B cell (primary cell): ENCODE results near the gene MREG. TPM values are rescaled to one million over a fixed set of nuclear protein-coding genes. Genes with fewer than 3 reads are reported as not detected.

ENCODE experiments used
- ATAC-seq: fragments of 200-7000 bp; cut with Tn5 transposase; one replicate; pipeline ENCODE4 v1.10.0; 2021; ENCODE audit warnings: low read depth, mild to moderate bottlenecking, moderate number of reproducible peaks, moderate library complexity
- CTCF ChIA-PET: fragments of 350-600 bp; sonication (Branson Sonifier 250); formaldehyde crosslinking; loops from one replicate; lab custom pipeline; 2021; ENCODE audit warnings: antibody characterized with exemption, inconsistent platforms; lab: Charles Lee
- POLR2A ChIA-PET: fragments of 350-600 bp; sonication (Branson Sonifier 250); formaldehyde crosslinking; loops from one replicate; lab custom pipeline; 2021; ENCODE audit warnings: antibody characterized with exemption; lab: Charles Lee
- DNase-seq: peaks from one replicate; pipeline ENCODE4 v3.0.0; 2013
- H2AFZ ChIP-seq: 2 replicates; pipeline ENCODE4 v1.6.1; 2012; ENCODE audit warnings: mild to moderate bottlenecking, low read depth, low read length; ENCODE audit not compliant: insufficient read depth, poor library complexity, severe bottlenecking
- H3K27ac ChIP-seq, 2 donors: 1 replicate in 1 of 2; 2 replicates in 1 of 2; pipeline ENCODE4 v1.5.1; 2012 to 2013; ENCODE audit warnings: low read length in 2 of 2, mild to moderate bottlenecking in 2 of 2, moderate library complexity in 1 of 2
- H3K27me3 ChIP-seq, 4 experiments: fragments of 200-600 bp in 1 of 4; sonication (generic) in 1 of 4; replicated peaks in 1 of 4; 1 replicate in 2 of 4; 2 replicates in 2 of 4; pipeline versions ENCODE4 v1.6.1 to v1.7.0; 2013 to 2016; ENCODE audit warnings: low read length in 3 of 4, mild to moderate bottlenecking in 2 of 4, mixed read lengths in 1 of 4, moderate library complexity in 1 of 4; ENCODE audit not compliant: insufficient read depth in 4 of 4, control insufficient read depth in 3 of 4; ENCODE audit errors: control extremely low read depth in 1 of 4
- H3K36me3 ChIP-seq, 2 experiments: replicated peaks in 1 of 2; 1 replicate in 1 of 2; 2 replicates in 1 of 2; pipeline versions ENCODE4 v1.6.1 to v1.7.1; 2013; ENCODE audit warnings: low read length in 1 of 2; ENCODE audit not compliant: insufficient read depth in 2 of 2, control insufficient read depth in 1 of 2; ENCODE audit errors: control extremely low read depth in 1 of 2, extremely low read depth in 1 of 2
- H3K4me1 ChIP-seq, 2 donors: fragments of 200-600 bp in 1 of 2; sonication (generic) in 1 of 2; 1 replicate in 1 of 2; 2 replicates in 1 of 2; pipeline versions ENCODE4 v1.5.1 to v1.6.1; 2013 to 2017; ENCODE audit warnings: low read length in 2 of 2; ENCODE audit not compliant: control insufficient read depth in 2 of 2, insufficient read depth in 2 of 2
- H3K4me2 ChIP-seq: replicated peaks from 2 replicates; pipeline ENCODE3; 2012; ENCODE audit warnings: mild to moderate bottlenecking, low read depth, low read length; ENCODE audit not compliant: poor library complexity, severe bottlenecking
- H3K4me3 ChIP-seq, 5 experiments: fragments of 200-600 bp in 1 of 5; sonication (generic) in 1 of 5; 1 replicate in 3 of 5; 2 replicates in 2 of 5; pipeline versions ENCODE4 v1.5.1 to v1.7.0; 2011 to 2016; ENCODE audit warnings: low read length in 4 of 5, mild to moderate bottlenecking in 4 of 5, low read depth in 2 of 5, control low read depth in 1 of 5, moderate library complexity in 1 of 5; ENCODE audit not compliant: insufficient read depth in 1 of 5; ENCODE audit errors: control extremely low read depth in 1 of 5, extremely low read depth in 1 of 5
- H3K79me2 ChIP-seq: fragments of 200-600 bp; sonication (generic); one replicate; pipeline ENCODE4 v1.6.0; 2016; ENCODE audit warnings: low read length; ENCODE audit not compliant: control insufficient read depth, insufficient read depth
- H3K9ac ChIP-seq: fragments of 200-600 bp; sonication (generic); 2 replicates; pipeline ENCODE4 v1.6.1; 2017; ENCODE audit warnings: mild to moderate bottlenecking, low read length, moderate library complexity
- H3K9me3 ChIP-seq, 3 donors: one replicate each; pipeline versions ENCODE4 v1.6.1 to v1.7.1; 2013; ENCODE audit warnings: low read length in 2 of 3; ENCODE audit not compliant: control insufficient read depth in 2 of 3, insufficient read depth in 1 of 3; ENCODE audit errors: control extremely low read depth in 1 of 3
- H4K20me1 ChIP-seq: 2 replicates; pipeline ENCODE4 v1.6.0; 2012; ENCODE audit warnings: mild to moderate bottlenecking, low read length; ENCODE audit not compliant: insufficient read depth, control insufficient read depth, poor library complexity, severe bottlenecking
- H3K27ac Mint-ChIP-seq: one replicate; pipeline ENCODE4 v1.8.0; 2021; ENCODE audit warnings: mixed read lengths
- H3K27me3 Mint-ChIP-seq: one replicate; pipeline ENCODE4 v1.8.0; 2021; ENCODE audit warnings: mixed read lengths
- H3K4me1 Mint-ChIP-seq: one replicate; pipeline ENCODE4 v1.8.0; 2021; ENCODE audit warnings: mixed read lengths
- H3K4me3 Mint-ChIP-seq: one replicate; pipeline ENCODE4 v1.8.0; 2021; ENCODE audit warnings: mixed read lengths
- H3K9me3 Mint-ChIP-seq: one replicate; pipeline ENCODE4 v1.8.0; 2022; ENCODE audit warnings: mixed read lengths; ENCODE audit not compliant: insufficient read depth
- EZH2 ChIP-seq: IDR thresholded peaks from 2 replicates; pipeline ENCODE4 v1.6.1; 2012; ENCODE audit warnings: borderline replicate concordance, low read depth, mild to moderate bottlenecking, moderate library complexity, low read length; ENCODE audit not compliant: insufficient read depth, poor library complexity, severe bottlenecking
- WGBS: methylation state at CpG from one replicate; pipeline ENCODE4 v1.1.5; 2013; ENCODE audit warnings: missing lambda C conversion rate; ENCODE audit not compliant: insufficient coverage; 5-methylcytosine and 5-hydroxymethylcytosine counted together
- intact Hi-C: fragments of 100-400 bp; cut with micrococcal nuclease; formaldehyde crosslinking; loops from one replicate; pipeline ENCODE4 v1.10.0; 2022
- polyA plus RNA-seq: library from polyadenylated mRNA; depleted of rRNA; stranded (reverse); fragments of >200 nt; gene quantifications from 2 replicates; pipeline ENCODE4 v1.2.3, GENCODE V29; 2012
- total RNA-seq, 2 donors: library from RNA; stranded (reverse); fragments of 120-200 nt in 1 of 2; gene quantifications; 1 replicate in 1 of 2; 2 replicates in 1 of 2; pipeline versions ENCODE4 v1.2.3 to v1.2.4, GENCODE V29; 2013 to 2022
- TF ChIP-seq, protein P1 (sequence below): fragments of 200-600 bp; IDR thresholded peaks from one replicate; pipeline ENCODE4 v1.8.0; 2022; ENCODE audit warnings: antibody characterized with exemption, mild to moderate bottlenecking

Gene MREG
- total and polyA plus RNA-seq, 2 donors (not counting 1 experiment from before 2014, with no cell fraction given), result 2.1 to 5.7 TPM

DNA sequence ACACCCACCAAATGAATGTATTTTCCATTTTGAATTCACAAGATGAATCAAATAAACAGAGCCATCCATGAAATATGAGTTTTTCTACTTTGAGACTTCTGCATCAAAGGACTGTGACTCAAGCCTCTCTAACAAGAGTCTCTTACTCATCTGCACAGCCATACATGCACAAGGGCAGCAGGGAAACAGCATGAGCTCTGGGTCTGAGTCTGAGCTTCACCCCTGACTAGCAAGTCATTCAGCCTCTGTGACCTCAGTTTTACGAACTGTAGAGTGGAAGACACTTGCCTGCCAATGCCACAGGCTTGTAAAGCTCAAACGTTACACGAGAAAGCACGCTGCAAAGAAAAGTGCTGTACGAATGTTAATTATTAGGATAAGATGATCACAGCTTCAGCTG is 42.9 kb downstream of the MREG start:
- no peaks in the 10 kb centered on the region for H4K20me1 ChIP-seq
- H3K4me3 ChIP-seq, result no peak overlapping the region
- H3K9me3 Mint-ChIP-seq, result no peaks in the 10 kb centered on the region
- 100% methylated on average over 1 of the region's 5 CpGs for WGBS
- no peaks in the 10 kb centered on the region for H3K27me3 Mint-ChIP-seq
- no peak overlapping the region for H3K4me2 ChIP-seq
- H3K4me3 Mint-ChIP-seq, result no peak overlapping the region
- POLR2A ChIA-PET, result no interaction called here
- no peaks in the 10 kb centered on the region for H3K9me3 ChIP-seq
- no peak overlapping the region for H2AFZ ChIP-seq
- no peaks in the 10 kb centered on the region for H3K79me2 ChIP-seq
- no peak for TF ChIP-seq EZH2
- TF ChIP-seq, protein P1, sequence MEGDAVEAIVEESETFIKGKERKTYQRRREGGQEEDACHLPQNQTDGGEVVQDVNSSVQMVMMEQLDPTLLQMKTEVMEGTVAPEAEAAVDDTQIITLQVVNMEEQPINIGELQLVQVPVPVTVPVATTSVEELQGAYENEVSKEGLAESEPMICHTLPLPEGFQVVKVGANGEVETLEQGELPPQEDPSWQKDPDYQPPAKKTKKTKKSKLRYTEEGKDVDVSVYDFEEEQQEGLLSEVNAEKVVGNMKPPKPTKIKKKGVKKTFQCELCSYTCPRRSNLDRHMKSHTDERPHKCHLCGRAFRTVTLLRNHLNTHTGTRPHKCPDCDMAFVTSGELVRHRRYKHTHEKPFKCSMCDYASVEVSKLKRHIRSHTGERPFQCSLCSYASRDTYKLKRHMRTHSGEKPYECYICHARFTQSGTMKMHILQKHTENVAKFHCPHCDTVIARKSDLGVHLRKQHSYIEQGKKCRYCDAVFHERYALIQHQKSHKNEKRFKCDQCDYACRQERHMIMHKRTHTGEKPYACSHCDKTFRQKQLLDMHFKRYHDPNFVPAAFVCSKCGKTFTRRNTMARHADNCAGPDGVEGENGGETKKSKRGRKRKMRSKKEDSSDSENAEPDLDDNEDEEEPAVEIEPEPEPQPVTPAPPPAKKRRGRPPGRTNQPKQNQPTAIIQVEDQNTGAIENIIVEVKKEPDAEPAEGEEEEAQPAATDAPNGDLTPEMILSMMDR, result no peak
- CTCF ChIA-PET, result no interaction called here
- DNase-seq (no peak), ATAC-seq (no peak)
- no peaks in the 10 kb centered on the region for H3K36me3 ChIP-seq
- no peak overlapping the region for H3K27ac ChIP-seq
- H3K27me3 ChIP-seq, result no peaks in the 10 kb centered on the region
- peaks cover 8 to 12% of the 10 kb centered on the region in 2 donors for H3K4me1 ChIP-seq
- H3K27ac Mint-ChIP-seq, result no peak overlapping the region
- intact Hi-C loops, result no loop called here
- no peak overlapping the region for H3K9ac ChIP-seq
- H3K4me1 Mint-ChIP-seq, result peaks cover 20% of the 10 kb centered on the region

DNA sequence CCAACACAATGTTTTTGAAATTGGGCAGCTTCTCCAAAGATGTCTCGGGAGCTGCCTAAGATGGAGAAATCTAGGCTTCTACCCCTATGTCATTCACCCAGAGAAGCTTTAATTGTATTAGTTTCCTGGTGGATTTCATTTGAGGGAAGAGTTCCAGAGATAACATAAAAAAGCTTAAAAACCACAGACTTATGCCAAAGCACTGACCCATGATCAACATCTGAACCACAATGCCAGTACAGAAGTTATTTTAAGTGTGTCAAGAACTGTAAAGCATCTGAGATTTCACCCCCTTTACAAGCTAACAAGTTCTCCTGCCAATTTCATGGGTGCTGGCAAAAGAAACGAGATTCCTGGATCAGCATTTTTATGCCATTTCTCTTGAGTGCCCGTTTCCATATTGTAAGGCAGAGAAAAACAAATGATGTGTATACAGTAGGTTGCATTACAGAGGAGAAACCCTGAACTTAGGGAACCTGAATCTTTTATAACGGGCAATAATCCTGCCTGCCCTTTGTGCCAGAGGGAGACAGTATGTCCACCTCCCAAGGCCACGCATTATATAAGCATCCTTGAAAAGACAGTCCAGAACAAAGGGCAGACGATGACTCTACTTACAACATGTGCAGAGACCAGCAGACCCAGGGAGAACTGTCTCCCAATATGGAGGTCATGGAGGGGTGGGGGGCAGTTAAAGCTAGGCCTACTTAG is 44.1 kb downstream of the MREG start:
- H4K20me1 ChIP-seq, result no peaks in the 10 kb centered on the region
- ChIA-PET CTCF (interaction anchor here (0.9 to 1.3 kb wide), 2 partner anchors 10 to 54 kb away, joined by 4 read pairs; no protein-coding TSS in a partner anchor), POLR2A (no interaction called here)
- H3K27ac Mint-ChIP-seq, result no peak overlapping the region
- H3K4me3 Mint-ChIP-seq, result no peak overlapping the region
- no peak overlapping the region for H3K4me2 ChIP-seq
- H3K9me3 ChIP-seq, result no peaks in the 10 kb centered on the region
- H3K79me2 ChIP-seq, result no peaks in the 10 kb centered on the region
- intact Hi-C loops, result no loop called here
- no peaks in the 10 kb centered on the region for H3K9me3 Mint-ChIP-seq
- no peak overlapping the region for H3K4me3 ChIP-seq
- H3K4me1 Mint-ChIP-seq, result peaks cover 20% of the 10 kb centered on the region
- no peak overlapping the region for H3K9ac ChIP-seq
- no peaks in the 10 kb centered on the region for H3K36me3 ChIP-seq
- DNase-seq (no peak), ATAC-seq (no peak)
- H2AFZ ChIP-seq, result no peak overlapping the region
- no peak overlapping the region for H3K27ac ChIP-seq
- H3K4me1 ChIP-seq, result peaks cover 8 to 12% of the 10 kb centered on the region in 2 donors
- TF ChIP-seq EZH2, result no peak
- TF ChIP-seq, protein P1, result no peak
- H3K27me3 ChIP-seq, result no peaks in the 10 kb centered on the region
- H3K27me3 Mint-ChIP-seq, result no peaks in the 10 kb centered on the region
- 89% methylated on average over 3 of the region's 6 CpGs for WGBS
